ENCODE measurements around the gene SPRR2B. TPM values are rescaled to one million over a fixed set of nuclear protein-coding genes. Genes with fewer than 3 reads are reported as not detected.

Gene SPRR2B
- total RNA-seq: not detected in 2 replicates

DNA sequence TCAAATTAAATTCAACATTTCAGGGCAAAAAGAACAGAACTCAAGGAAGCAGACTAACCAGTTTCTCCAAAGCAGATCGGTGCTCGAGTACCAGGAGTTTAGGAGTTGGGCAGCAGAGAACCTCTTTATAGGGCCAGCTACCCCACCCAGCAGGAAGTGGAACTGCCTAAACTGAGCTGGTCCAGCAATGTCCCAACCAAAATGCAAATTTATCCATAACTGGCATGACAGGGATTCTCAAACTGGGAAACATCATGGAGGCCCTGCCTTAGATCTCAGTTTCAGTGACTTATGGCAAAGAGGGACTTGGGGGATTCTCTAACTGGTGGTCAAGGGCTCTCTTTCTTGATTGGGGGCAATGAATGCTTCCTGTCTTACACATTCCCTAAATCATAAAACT, at the start of gene SPRR2B:
Gene SPRR2B, minus strand, starts transcription at position 101 of the 400 bp plus-strand sequence. CDS start 772 bp downstream, outside the sequence.

DNA sequence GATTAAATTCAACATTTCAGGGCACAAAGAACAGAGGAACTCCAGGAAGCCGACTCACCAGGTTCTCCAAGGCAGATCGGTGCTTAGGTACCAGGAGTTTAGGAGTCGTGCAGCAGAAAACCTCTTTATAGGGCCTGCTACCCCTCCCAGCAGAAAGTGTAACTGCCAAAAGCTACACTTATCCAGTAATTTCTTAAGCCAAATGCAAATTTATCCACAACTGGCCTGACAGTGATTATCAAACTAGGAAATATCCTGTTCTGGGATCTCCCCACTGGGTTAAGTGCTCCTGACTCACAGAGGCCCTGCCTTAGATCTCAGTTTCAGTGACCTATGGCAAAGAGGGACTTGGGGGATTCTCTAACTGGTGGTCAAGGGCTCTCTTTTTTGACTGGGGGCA, 42.0 kb upstream of the SPRR2B start, which contains the start of gene SPRR2F:
Gene SPRR2F, minus strand, starts transcription at position 101 of the 400 bp plus-strand sequence. CDS start 783 bp downstream, outside the sequence.

DNA sequence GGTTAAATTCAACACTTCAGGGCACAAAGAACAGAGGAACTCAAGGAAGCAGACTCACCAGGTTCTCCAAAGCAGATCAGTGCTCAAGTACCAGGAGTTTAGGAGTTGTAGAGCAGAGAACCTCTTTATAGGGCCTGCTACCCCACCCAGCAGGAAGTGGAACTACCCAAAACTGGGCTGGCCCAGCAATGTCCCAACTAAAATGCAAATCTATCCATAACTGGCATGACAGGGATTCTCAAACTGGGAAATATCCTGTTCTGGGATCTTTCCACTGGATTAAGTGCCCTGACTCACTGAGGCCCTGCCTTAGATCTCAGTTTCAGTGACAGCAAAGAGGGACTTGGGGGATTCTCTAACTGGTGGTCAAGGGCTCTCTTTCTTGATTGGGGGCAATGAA, 23.0 kb upstream of the SPRR2B start, which contains the start of gene SPRR2E:
Gene SPRR2E, minus strand, starts transcription at position 101 of the 400 bp plus-strand sequence. CDS start 775 bp downstream, outside the sequence.

DNA sequence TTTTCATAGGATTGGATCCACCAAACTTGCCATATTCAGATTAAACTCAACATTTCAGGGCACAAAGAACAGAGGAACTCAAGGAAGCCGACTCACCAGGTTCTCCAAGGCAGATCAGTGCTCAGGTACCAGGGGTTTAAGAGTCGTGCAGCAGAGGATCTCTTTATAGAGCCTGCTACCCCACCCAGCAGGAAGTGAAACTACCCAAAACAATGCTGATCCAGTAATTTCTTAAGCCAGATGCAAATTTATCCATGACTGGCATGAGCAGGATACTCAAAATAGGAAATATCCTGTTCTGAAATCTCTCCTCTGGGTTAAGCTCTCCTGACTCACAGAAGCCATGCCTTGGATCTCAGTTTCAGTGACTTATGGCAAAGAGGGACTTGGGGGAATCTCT, 14.0 kb downstream of the SPRR2B start, which contains the start of gene SPRR2A:
Gene SPRR2A, minus strand, starts transcription at position 138 of the 400 bp plus-strand sequence. CDS start 777 bp downstream, outside the sequence.

DNA sequence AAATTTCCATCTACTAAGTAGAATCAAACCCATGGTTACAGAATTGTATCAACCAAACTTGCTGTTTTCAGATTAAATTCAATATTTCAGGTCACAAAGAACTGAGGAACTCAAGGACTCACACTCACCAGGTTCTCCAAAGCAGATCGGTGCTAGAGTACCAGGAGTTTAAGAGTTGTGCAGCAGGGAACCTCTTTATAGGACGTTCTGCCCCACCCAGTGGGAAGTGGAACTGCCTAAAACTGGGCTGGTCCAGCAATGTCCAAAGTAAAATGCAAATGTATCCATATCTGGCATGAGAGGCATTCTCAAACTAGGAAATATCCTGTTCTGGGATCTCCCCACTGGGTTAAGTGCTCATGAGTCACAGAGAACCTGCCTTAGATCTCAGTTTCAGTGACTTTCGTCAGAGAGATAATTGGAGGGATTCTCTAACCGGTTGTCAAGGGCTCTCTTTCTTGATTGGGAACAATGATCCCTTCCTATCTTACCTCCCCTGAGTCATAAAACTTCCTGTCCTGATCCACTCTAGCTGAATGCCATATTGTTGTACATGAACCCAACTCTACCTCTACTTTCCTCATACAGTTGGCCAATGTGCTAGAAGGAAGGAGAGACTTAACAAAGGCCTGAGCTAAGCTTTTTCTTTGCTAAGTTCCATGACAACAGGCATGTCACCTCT, 30.3 kb downstream of the SPRR2B start, which contains the start of gene SPRR2D:
Gene SPRR2D, minus strand, starts transcription at position 171 of the 682 bp plus-strand sequence. CDS start 774 bp downstream, outside the sequence.

DNA sequence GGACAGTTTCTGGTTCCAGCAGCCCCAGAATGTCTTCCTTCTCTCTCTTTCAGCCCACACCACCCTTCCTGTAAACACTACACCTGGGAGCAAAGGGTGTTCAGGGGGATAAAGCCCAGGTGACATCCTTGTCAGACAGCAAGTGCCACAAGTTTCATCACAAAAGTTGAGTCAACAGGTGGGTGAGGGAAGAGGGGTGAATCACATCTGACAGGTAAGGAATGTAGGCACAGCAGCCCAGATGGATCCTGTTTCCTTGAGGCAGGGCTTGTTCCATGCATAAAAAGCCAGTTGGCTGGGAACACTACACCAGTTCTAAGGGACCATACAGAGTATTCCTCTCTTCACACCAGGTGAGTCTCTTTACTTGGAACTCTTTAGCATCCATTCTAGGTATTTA, 40.5 kb downstream of the SPRR2B start, which contains the start of gene SPRR1B:
Gene SPRR1B, plus strand, starts transcription at position 309 of the 400 bp plus-strand sequence. CDS start 1,143 bp downstream, outside the sequence.

Other genes with a start within 250 kb of the SPRR2B start
- not detected in 2 replicates for gene LCE1A, start 244.1 kb downstream of the SPRR2B start, total RNA-seq
- not detected in 2 replicates for gene LCE6A, start 228.8 kb downstream of the SPRR2B start, total RNA-seq
- not detected in 2 replicates for gene LCE7A, start 211.6 kb downstream of the SPRR2B start, total RNA-seq
- gene SMCP, start 193.3 kb downstream of the SPRR2B start, total RNA-seq: not detected in 2 replicates
- not detected in 2 replicates for gene IVL, start 163.1 kb downstream of the SPRR2B start, total RNA-seq
- gene SPRR5, start 124.4 kb downstream of the SPRR2B start, total RNA-seq: not detected in 2 replicates
- gene SPRR4, start 101.0 kb downstream of the SPRR2B start, total RNA-seq: not detected in 2 replicates
- not detected in 2 replicates for gene SPRR1A, start 87.5 kb downstream of the SPRR2B start, total RNA-seq
- gene SPRR3, start 69.9 kb downstream of the SPRR2B start, total RNA-seq: not detected in 2 replicates
- not detected in 2 replicates for gene SPRR1B, start 40.4 kb downstream of the SPRR2B start, total RNA-seq
- gene SPRR2D, start 30.5 kb downstream of the SPRR2B start, total RNA-seq: not detected in 2 replicates
- gene SPRR2A, start 14.1 kb downstream of the SPRR2B start, total RNA-seq: not detected in 2 replicates
- not detected in 2 replicates for gene SPRR2E, start 22.9 kb upstream of the SPRR2B start, total RNA-seq
- not detected in 2 replicates for gene SPRR2F, start 41.9 kb upstream of the SPRR2B start, total RNA-seq
- not detected in 2 replicates for gene SPRR2G, start 79.3 kb upstream of the SPRR2B start, total RNA-seq
- not detected in 2 replicates for gene LELP1, start 131.8 kb upstream of the SPRR2B start, total RNA-seq
- not detected in 2 replicates for gene PRR9, start 146.0 kb upstream of the SPRR2B start, total RNA-seq
- gene LORICRIN, start 188.1 kb upstream of the SPRR2B start, total RNA-seq: not detected in 2 replicates
- gene PGLYRP3, start 241.3 kb upstream of the SPRR2B start, total RNA-seq: not detected in 2 replicates